GM12864 (cell line): ENCODE results near the gene HIPK2.

Experiments
- DNase-seq: peaks from one replicate; pipeline ENCODE4 v3.0.0-alpha.2; 2011; ENCODE audit warnings: low read depth
- H3K4me3 ChIP-seq: 2 replicates; pipeline ENCODE4 v1.5.1; 2011; ENCODE audit warnings: mild to moderate bottlenecking, low read depth, low read length, control low read depth
- TF ChIP-seq, protein P1 (sequence below): IDR thresholded peaks from 2 replicates; pipeline ENCODE4 v1.5.1; 2011; ENCODE audit warnings: low read depth, mild to moderate bottlenecking, moderate library complexity, low read length, control low read depth, inconsistent platforms; ENCODE audit errors: missing control alignments

The HIPK2 gene

DNA sequence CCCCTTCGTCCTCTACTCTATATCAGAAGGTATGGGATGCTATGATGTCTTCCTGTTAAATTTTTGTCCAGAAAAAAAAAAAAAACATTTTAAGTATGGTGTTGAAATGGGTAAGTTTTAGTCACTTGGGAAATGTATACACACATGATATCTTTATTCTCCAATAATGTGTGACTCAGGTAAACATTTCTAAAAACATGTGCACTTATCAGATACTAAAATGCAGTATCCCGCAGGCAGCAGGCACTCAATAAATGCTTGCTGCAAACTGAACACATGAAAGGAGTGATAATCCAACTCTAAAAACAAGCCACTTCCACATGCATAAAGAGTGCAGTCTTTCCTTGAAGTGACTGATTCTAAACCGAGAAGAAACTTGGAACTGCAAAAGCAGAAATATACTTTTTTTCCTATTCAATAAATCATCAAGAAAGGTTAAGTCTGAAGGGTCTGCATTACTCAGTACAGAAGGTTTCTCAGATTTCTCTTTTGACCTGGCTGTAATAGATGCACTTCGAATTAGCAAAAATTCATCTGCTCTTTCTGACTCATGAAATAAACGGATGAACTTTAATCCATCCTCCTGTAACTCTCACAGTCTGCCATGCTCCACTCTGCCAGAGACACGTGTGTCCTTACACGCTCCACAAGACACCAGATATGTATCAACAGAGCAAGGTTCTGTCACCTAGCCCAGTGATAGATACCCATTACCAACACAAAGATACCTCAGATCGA, 84.0 kb downstream of the HIPK2 start:
- no peak for DNase-seq
- H3K4me3 ChIP-seq: no peak overlapping the region
- TF ChIP-seq, protein P1, sequence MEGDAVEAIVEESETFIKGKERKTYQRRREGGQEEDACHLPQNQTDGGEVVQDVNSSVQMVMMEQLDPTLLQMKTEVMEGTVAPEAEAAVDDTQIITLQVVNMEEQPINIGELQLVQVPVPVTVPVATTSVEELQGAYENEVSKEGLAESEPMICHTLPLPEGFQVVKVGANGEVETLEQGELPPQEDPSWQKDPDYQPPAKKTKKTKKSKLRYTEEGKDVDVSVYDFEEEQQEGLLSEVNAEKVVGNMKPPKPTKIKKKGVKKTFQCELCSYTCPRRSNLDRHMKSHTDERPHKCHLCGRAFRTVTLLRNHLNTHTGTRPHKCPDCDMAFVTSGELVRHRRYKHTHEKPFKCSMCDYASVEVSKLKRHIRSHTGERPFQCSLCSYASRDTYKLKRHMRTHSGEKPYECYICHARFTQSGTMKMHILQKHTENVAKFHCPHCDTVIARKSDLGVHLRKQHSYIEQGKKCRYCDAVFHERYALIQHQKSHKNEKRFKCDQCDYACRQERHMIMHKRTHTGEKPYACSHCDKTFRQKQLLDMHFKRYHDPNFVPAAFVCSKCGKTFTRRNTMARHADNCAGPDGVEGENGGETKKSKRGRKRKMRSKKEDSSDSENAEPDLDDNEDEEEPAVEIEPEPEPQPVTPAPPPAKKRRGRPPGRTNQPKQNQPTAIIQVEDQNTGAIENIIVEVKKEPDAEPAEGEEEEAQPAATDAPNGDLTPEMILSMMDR: no peak

DNA sequence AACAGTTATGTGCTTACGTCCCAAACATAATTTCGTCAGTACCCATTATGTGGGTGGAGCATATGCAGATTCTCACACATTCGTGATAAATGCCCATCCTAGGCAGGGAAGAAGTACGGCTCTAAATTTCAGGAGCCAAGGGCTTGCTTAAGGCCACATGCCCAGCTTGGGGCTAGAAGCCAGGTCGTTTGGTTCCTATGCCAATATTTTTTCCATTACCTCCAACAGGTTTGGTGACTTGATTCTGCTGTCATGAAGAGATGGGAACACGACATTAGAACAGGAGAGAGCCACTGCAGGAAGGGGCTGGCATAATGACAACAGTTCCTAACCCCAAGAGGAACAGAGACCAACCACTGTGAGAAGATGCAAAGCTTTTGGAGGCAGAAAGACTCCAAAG, 85.1 kb downstream of the HIPK2 start:
- DNase-seq: no peak
- no peak overlapping the region for H3K4me3 ChIP-seq
- TF ChIP-seq, protein P1: no peak

DNA sequence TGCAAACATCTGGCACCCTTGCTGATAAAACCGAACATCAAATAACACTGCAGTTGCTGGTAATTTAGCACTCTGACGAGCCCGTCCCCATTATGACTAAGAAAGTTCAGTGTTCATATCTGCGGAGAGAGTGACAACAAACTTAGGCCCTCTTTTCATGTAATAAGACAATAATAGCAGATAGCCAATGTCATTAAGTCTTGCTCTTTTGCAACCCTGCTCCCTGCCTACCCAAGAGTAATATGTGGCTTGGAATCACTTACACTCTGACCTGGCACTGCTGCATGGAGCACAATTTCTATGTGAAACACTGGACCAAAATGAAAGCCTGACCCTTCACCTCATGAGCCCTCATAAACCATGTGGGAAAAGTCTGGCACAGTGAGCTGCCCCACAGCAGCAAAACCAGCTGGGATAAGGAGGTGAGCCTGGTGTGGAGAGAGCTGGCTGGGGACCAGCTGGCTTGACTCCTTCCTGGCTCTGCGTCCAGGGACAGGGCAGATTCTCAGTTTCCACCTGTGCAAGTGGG, 86.5 kb downstream of the HIPK2 start:
- no peak for DNase-seq
- no peak overlapping the region for H3K4me3 ChIP-seq
- TF ChIP-seq, protein P1: no peak

DNA sequence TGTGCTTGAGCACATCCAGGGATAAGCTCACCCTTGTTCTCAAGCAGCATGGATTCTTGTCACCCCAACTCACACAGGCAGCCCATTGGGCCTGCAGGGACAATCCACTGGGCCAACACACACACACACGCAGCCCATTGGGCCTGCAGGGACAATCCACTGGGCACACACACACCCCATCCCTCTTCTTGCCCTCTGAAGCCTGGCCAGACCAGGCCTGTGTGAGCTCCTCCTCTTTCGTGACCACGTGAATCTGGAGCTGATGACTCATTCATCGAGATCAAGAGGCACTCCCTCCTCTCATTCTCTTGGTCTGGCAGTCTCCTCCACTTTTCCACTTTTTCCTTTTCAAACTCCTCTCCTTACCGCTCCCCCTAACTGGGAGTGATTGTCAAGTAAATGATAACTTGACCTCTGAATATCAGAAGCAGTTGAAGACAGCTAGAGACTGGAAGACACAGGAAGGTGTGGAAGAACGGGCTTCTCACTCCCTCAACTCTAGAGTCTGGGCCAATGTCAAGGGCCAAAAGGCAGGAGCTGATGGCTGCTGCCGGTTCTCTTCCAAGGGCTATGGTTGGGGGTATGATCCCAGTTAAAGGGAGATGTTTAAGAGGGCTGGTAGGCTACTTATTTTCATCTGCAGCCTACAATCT, 89.7 kb downstream of the HIPK2 start:
- no peak for DNase-seq
- TF ChIP-seq, protein P1: no peak
- no peak overlapping the region for H3K4me3 ChIP-seq

DNA sequence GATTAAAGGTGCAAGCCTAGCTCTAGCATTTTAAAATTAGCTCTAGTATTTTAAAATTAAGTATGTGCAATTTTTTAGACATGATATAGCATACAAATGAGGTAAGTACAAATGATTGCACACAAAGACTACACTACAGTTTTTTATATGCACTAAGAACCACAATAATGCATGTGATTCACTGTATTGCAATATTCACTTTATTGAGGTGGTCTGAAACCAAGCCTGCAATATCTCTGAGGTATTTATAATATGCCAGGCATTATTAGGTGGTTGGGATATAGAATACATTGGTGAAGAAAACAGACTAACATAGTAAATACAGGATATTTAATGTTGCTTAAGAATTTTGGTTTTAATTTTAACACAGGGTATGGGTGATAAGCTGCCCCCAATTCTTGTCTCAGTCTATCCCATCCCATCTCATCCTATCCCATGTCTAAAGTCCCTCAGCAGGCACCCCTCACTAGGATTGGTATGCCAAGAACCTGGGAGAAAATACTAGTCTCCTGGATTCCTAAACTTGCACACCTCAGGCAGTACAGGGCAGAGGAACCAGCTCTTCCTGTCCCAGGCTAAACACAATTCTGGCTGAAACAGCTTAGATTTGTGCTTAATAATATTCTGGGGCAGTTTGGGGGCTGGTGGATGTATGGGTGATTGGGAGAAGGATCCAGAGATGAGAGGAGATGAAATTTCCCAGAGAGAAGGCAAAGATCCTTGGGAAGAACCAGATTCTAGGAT, 90.4 kb downstream of the HIPK2 start:
- TF ChIP-seq, protein P1: no peak
- H3K4me3 ChIP-seq: no peak overlapping the region
- no peak for DNase-seq

DNA sequence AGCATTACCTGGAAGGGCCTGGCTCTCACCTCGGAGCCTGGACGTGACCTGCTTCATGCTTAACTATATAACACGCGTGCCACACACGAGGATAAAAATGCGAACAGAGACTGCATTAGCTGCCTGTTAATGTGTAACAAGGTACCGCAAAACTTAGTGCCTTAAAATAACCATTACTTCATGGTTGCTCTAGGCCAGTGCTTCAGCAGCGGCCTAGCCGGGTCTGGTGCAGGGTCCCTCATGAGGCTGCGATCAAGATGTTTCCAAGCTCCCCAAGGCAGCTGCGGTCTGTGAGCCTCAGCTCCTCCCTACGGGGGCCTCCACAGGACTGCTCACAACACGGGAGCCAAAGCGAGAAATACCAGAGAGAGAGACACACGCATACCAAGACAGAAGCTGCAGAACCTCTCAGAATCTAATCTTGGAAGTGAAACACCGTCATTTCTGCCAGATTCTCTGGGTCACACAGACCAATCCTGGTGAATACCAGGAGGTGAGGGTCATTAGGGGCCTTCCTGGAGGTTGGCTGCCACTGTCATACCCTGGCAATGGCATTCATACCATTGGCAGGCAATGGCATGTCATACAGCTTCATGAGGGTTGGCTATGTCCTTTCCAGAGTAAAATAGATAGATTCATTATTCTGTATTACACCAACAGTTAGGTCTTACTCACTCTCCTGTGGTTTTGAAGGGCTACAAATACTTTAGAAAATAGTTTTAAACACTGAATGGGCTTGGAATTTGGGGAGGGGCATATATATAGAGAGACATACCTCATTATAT, 94.5 kb downstream of the HIPK2 start:
- no peak for DNase-seq

More for the DNA sequence above, 94.5 kb downstream of the HIPK2 start:
- TF ChIP-seq, protein P1: no peak
- H3K4me3 ChIP-seq: no peak overlapping the region
